GM23338 (cell line): ENCODE measurements around the gene ANKS1B. TPM values are rescaled to one million over a fixed set of nuclear protein-coding genes. Genes with fewer than 3 reads are reported as not detected.

Experiments
- ATAC-seq: fragments of 200-7000 bp; cut with Tn5 transposase; 3 replicates; pipeline ENCODE4 v1.9.1; 2020
- DNase-seq: peaks from one replicate; pipeline ENCODE4 v3.0.0-alpha.2; 2015; ENCODE audit warnings: low spot score
- H2AFZ ChIP-seq: fragments of 200-600 bp; sonication (generic); 2 replicates; pipeline ENCODE4 v1.8.0; 2016; ENCODE audit warnings: antibody characterized with exemption, mild to moderate bottlenecking, moderate library complexity
- H3F3A ChIP-seq: fragments of 200-600 bp; sonication (generic); replicated peaks from 2 replicates; pipeline ENCODE4 v1.8.0; 2017; ENCODE audit warnings: antibody characterized with exemption, mixed run types, low read depth
- H3K27ac ChIP-seq: fragments of 200-600 bp; sonication (generic); 2 replicates; pipeline ENCODE4 v1.6.1; 2016; ENCODE audit warnings: low read depth
- H3K27me3 ChIP-seq: fragments of 200-600 bp; sonication (generic); 2 replicates; pipeline ENCODE4 v1.8.0; 2016; ENCODE audit warnings: mild to moderate bottlenecking, mixed run types, moderate library complexity; ENCODE audit not compliant: insufficient read depth
- H3K36me3 ChIP-seq: fragments of 200-600 bp; sonication (generic); 2 replicates; pipeline ENCODE4 v1.8.0; 2016; ENCODE audit warnings: mild to moderate bottlenecking; ENCODE audit not compliant: insufficient read depth
- H3K4me1 ChIP-seq: fragments of 200-600 bp; sonication (generic); 2 replicates; pipeline ENCODE4 v1.8.0; 2016; ENCODE audit warnings: mild to moderate bottlenecking, moderate library complexity; ENCODE audit not compliant: insufficient read depth
- H3K4me2 ChIP-seq: fragments of 200-600 bp; sonication (generic); 2 replicates; pipeline ENCODE4 v1.7.1; 2017; ENCODE audit warnings: mixed run types
- H3K4me3 ChIP-seq: fragments of 200-600 bp; sonication (generic); 2 replicates; pipeline ENCODE4 v1.6.1; 2016; ENCODE audit warnings: mixed run types
- H3K79me2 ChIP-seq: fragments of 200-600 bp; sonication (generic); replicated peaks from 2 replicates; pipeline ENCODE4 v1.8.0; 2017; ENCODE audit warnings: mild to moderate bottlenecking; ENCODE audit not compliant: insufficient read depth
- H3K9me2 ChIP-seq: fragments of 200-600 bp; sonication (generic); 2 replicates; pipeline ENCODE4 v1.8.0; 2017; ENCODE audit not compliant: insufficient read depth
- H4K20me1 ChIP-seq: fragments of 200-600 bp; sonication (generic); replicated peaks from 2 replicates; pipeline ENCODE4 v1.8.0; 2017; ENCODE audit warnings: mild to moderate bottlenecking; ENCODE audit not compliant: insufficient read depth
- H3K27ac Mint-ChIP-seq: 2 replicates; pipeline ENCODE4 v1.8.0; 2020; ENCODE audit warnings: inconsistent platforms, mild to moderate bottlenecking, moderate library complexity, mixed read lengths
- H3K27me3 Mint-ChIP-seq: 3 replicates; pipeline ENCODE4 v1.8.0; 2022; ENCODE audit warnings: low read depth, mild to moderate bottlenecking, moderate library complexity, mixed read lengths, inconsistent platforms; ENCODE audit not compliant: insufficient read depth, poor library complexity
- H3K36me3 Mint-ChIP-seq: 3 replicates; pipeline ENCODE4 v1.8.0; 2021; ENCODE audit warnings: low read depth, mild to moderate bottlenecking, inconsistent platforms, moderate library complexity, mixed read lengths
- H3K4me1 Mint-ChIP-seq: 3 replicates; pipeline ENCODE4 v1.8.0; 2020; ENCODE audit warnings: mild to moderate bottlenecking, inconsistent platforms, mixed read lengths
- H3K4me3 Mint-ChIP-seq: 3 replicates; pipeline ENCODE4 v1.8.0; 2021; ENCODE audit warnings: moderate library complexity, mild to moderate bottlenecking, inconsistent platforms, mixed read lengths
- H3K9me3 Mint-ChIP-seq: 3 replicates; pipeline ENCODE4 v1.8.0; 2020; ENCODE audit warnings: moderate library complexity, mild to moderate bottlenecking, inconsistent platforms, mixed read lengths
- CREB1 ChIP-seq: fragments of 250-450 bp; sonication (Bioruptor Pico); IDR thresholded peaks from 2 replicates; pipeline ENCODE4 v1.5.0; 2020; ENCODE audit warnings: low read depth, mild to moderate bottlenecking, moderate library complexity
- CTCF ChIP-seq, 2 experiments: fragments of 200-600 bp in 1 of 2; sonication (generic) in 1 of 2; conservative IDR thresholded peaks; 2 replicates each; pipeline versions ENCODE4 v1.5.1 to v1.6.1; 2016 to 2017; ENCODE audit warnings: antibody characterized with exemption in 2 of 2, low read depth in 2 of 2, mild to moderate bottlenecking in 2 of 2, moderate library complexity in 1 of 2
- ETS1 ChIP-seq: IDR thresholded peaks from 2 replicates; pipeline ENCODE4 v1.6.1; 2016; ENCODE audit warnings: antibody characterized with exemption
- EZH2 ChIP-seq: fragments of 200-600 bp; sonication (generic); IDR thresholded peaks from one replicate; pipeline ENCODE4 v1.8.0; 2017; ENCODE audit warnings: antibody characterized with exemption, mild to moderate bottlenecking, low read depth; ENCODE audit not compliant: unreplicated experiment
- EZH2phosphoT487 ChIP-seq: fragments of 200-600 bp; sonication (generic); IDR thresholded peaks from one replicate; pipeline ENCODE4 v1.8.1; 2018; ENCODE audit warnings: antibody characterized with exemption; ENCODE audit not compliant: unreplicated experiment
- JUNB ChIP-seq: IDR thresholded peaks from one replicate; pipeline ENCODE4 v1.6.1; 2016; ENCODE audit warnings: antibody characterized with exemption; ENCODE audit not compliant: unreplicated experiment
- NANOG ChIP-seq: IDR thresholded peaks from 2 replicates; pipeline ENCODE4 v1.6.1; 2016; ENCODE audit warnings: antibody characterized with exemption, borderline replicate concordance
- POLR2AphosphoS5 ChIP-seq: IDR thresholded peaks from 2 replicates; pipeline ENCODE4 v1.6.1; 2016; ENCODE audit warnings: antibody characterized with exemption, low read depth
- REST ChIP-seq: IDR thresholded peaks from one replicate; pipeline ENCODE4 v1.6.1; 2018; ENCODE audit warnings: antibody characterized with exemption; ENCODE audit not compliant: unreplicated experiment
- STAT1 ChIP-seq: IDR thresholded peaks from one replicate; pipeline ENCODE4 v1.6.1; 2016; ENCODE audit warnings: antibody characterized with exemption; ENCODE audit not compliant: unreplicated experiment
- ZNF114 ChIP-seq: fragments of 250-450 bp; sonication (Bioruptor Pico); IDR thresholded peaks from 2 replicates; pipeline ENCODE4 v1.5.0; 2020; ENCODE audit warnings: mild to moderate bottlenecking, moderate library complexity
- ZNF331 ChIP-seq: fragments of 250-450 bp; sonication (Bioruptor Pico); IDR thresholded peaks from 2 replicates; pipeline ENCODE4 v1.5.0; 2020; ENCODE audit warnings: low read depth, mild to moderate bottlenecking, moderate library complexity
- ZNF462 ChIP-seq: fragments of 250-450 bp; sonication (Bioruptor Pico); IDR thresholded peaks from 2 replicates; pipeline ENCODE4 v1.5.0; 2020; ENCODE audit warnings: mild to moderate bottlenecking, moderate library complexity
- polyA plus RNA-seq: library from polyadenylated mRNA; unstranded; fragments of >200 nt; fragmentation: Nextera tagmentation; extraction: Ambion mirVana; gene quantifications from 2 replicates; pipeline ENCODE4 v1.2.1, GENCODE V29; 2016
- total RNA-seq: library from RNA; depleted of rRNA; stranded (reverse); fragments of >200 nt; shearing (Covaris generic); gene quantifications from 2 replicates; pipeline ENCODE4 v1.2.3, GENCODE V29; 2014

Gene ANKS1B
- total and polyA plus RNA-seq, 2 experiments from 2014 or later: 4.3 to 5.8 TPM

- Histone ChIP-seq H3K4me2 (no peak overlapping the region), H3K4me3 (no peak overlapping the region), H3K79me2 (no peaks in the 10 kb centered on the region), H4K20me1 (no peaks in the 10 kb centered on the region), H3K27ac (no peak overlapping the region), H3K4me1 (peaks cover 11% of the 10 kb centered on the region; the same call in 1 of the 2 replicates), H2AFZ (no peak overlapping the region), H3K36me3 (no peaks in the 10 kb centered on the region), H3F3A (no peaks in the 10 kb centered on the region), H3K27me3 (no peaks in the 10 kb centered on the region), H3K9me2 (0 out of 2 replicates have a peak, but pooled peaks cover 2% of the 10 kb centered on the region)
- ATAC-seq (no peak), DNase-seq (no peak)
- H3K4me3 Mint-ChIP-seq: no peak overlapping the region
- no peaks in the 10 kb centered on the region for H3K9me3 Mint-ChIP-seq
- H3K27ac Mint-ChIP-seq: no peak overlapping the region
- H3K27me3 Mint-ChIP-seq: no peaks in the 10 kb centered on the region
- TF ChIP-seq JUNB (no peak), ZNF114 (CRISPR knock-in tag) (no peak), STAT1 (no peak), ZNF331 (CRISPR knock-in tag) (no peak), CTCF (conservative IDR thresholded peaks at IDR 0.05; ENCODE audit: low read depth in 2 of 2) (no peak), REST (no peak), ZNF462 (CRISPR knock-in tag) (no peak), ETS1 (no peak), CREB1 (CRISPR knock-in tag) (no peak), POLR2AphosphoS5 (no peak), EZH2phosphoT487 (no peak), NANOG (no peak), EZH2 (no peak)
- no peaks in the 10 kb centered on the region for H3K36me3 Mint-ChIP-seq
- H3K4me1 Mint-ChIP-seq: no peaks in the 10 kb centered on the region
Measured at GRCh38 chr12:99128246-99128802, 856.4 kb downstream of the ANKS1B start.
